NCI-H2196 treated with DMSO at 0.1 percent for 48 hours (cell line): ENCODE data around the gene SH3GLB1.

Experiments
- DNase-seq: peaks from one replicate; lab custom pipeline; 2025; ENCODE audit not compliant: unreplicated experiment; lab: John Stamatoyannopoulos, UW

Gene SH3GLB1

GRCh38 chr1:86773341-86774288, 69.2 kb downstream of the SH3GLB1 start:
- no peak for DNase-seq

GRCh38 chr1:86774305-86775295, 70.2 kb downstream of the SH3GLB1 start:
- peak; percentile 72 for DNase-seq

- no peak for DNase-seq
Observed at GRCh38 chr1:86775395-86775794, 71.0 kb downstream of the SH3GLB1 start.

- DNase-seq: no peak
Observed at GRCh38 chr1:86776108-86776507, 71.7 kb downstream of the SH3GLB1 start.

GRCh38 chr1:86778569-86779239, 74.3 kb downstream of the SH3GLB1 start:
- DNase-seq: no peak

- DNase-seq: peak; percentile 54
Observed at GRCh38 chr1:86779308-86780191, 75.2 kb downstream of the SH3GLB1 start.

GRCh38 chr1:86782482-86782881, 78.1 kb downstream of the SH3GLB1 start:
- DNase-seq: no peak

- DNase-seq: no peak
Observed at GRCh38 chr1:86787621-86788020, 83.2 kb downstream of the SH3GLB1 start.

- DNase-seq: no peak
Observed at GRCh38 chr1:86788300-86789206, 84.2 kb downstream of the SH3GLB1 start.

GRCh38 chr1:86795316-86795715, 90.9 kb downstream of the SH3GLB1 start:
- DNase-seq: no peak
